ENCODE data around the gene NEUROG3.

Gene NEUROG3

GRCh38 chr10:69554611-69555010, 18.6 kb downstream of the NEUROG3 start:
- H3K36me3 ChIP-seq, result no peaks in the 10 kb centered on the region
- H3K27me3 ChIP-seq, result peaks cover 7% of the 10 kb centered on the region; the same call in 1 of the 2 replicates
- H3K4me1 ChIP-seq, result no peaks in the 10 kb centered on the region
- no peak overlapping the region for H3K4me3 ChIP-seq (ENCODE audit: low read depth, low read length)
- no peak for DNase-seq
- TF ChIP-seq CTCF (IDR thresholded peaks at IDR 0.05; ENCODE audit: low read depth, low read length), result no peak
- no peaks in the 10 kb centered on the region for H3K9me3 ChIP-seq

GRCh38 chr10:69553328-69553727, 19.9 kb downstream of the NEUROG3 start:
- TF ChIP-seq CTCF (IDR thresholded peaks at IDR 0.05; ENCODE audit: low read depth, low read length), result no peak
- H3K9me3 ChIP-seq, result no peaks in the 10 kb centered on the region
- DNase-seq, result no peak
- H3K27me3 ChIP-seq, result peaks cover 7% of the 10 kb centered on the region; the same call in 1 of the 2 replicates
- H3K36me3 ChIP-seq, result no peaks in the 10 kb centered on the region
- H3K4me3 ChIP-seq (ENCODE audit: low read depth, low read length), result no peak overlapping the region
- no peaks in the 10 kb centered on the region for H3K4me1 ChIP-seq

DNA sequence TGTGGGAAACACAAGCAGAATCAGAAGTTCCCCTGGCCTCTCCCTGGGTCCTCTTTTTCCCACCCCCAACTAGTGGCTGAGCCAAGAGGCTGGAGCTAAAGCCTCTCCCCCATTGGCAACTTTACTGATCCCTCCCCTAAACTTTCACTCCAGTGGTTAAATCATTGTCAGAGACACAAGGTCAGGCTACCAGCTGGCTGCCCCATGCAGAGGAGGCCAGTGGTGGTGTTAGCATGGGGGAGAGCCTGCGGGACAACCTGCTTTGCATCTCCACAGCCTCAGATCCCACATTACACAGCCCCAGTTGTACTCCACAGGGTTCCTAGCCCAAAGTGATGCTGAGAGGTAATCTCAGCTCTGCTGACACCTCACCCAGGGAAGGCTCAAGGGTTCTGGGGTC, 21.0 kb downstream of the NEUROG3 start:
- H3K36me3 ChIP-seq, result no peaks in the 10 kb centered on the region
- H3K4me3 ChIP-seq (ENCODE audit: low read depth, low read length), result no peak overlapping the region

DNA sequence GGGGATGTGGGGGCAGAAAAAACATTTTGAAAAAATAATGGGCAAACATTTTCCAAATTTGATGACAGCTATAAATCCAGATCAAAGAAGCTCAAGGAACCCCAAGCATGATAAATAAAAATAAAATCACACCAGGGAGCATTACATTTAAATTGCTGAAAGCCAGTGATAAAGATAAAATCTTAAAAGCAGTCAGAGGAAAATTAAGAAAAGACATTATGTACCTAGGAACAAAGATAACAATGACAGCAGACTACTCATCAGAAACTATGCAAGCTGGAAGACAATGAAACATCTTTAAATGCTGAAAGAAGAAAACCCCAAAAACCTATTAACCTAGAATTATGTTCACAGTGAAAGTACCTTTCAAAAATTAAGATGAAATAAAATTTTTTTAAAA, 23.3 kb downstream of the NEUROG3 start:
- Histone ChIP-seq H3K4me1 (no peaks in the 10 kb centered on the region), H3K27me3 (peaks cover 7% of the 10 kb centered on the region; the same call in 1 of the 2 replicates), H3K36me3 (no peaks in the 10 kb centered on the region), H3K9me3 (no peaks in the 10 kb centered on the region), H3K4me3 (ENCODE audit: low read depth, low read length) (no peak overlapping the region)
- TF ChIP-seq CTCF (IDR thresholded peaks at IDR 0.05; ENCODE audit: low read depth, low read length), result no peak
- DNase-seq, result no peak

More for the DNA sequence above, 21.0 kb downstream of the NEUROG3 start:
- Histone ChIP-seq H3K9me3 (no peaks in the 10 kb centered on the region), H3K4me1 (no peaks in the 10 kb centered on the region), H3K27me3 (peaks cover 7% of the 10 kb centered on the region; the same call in 1 of the 2 replicates)
- no peak for DNase-seq
- no peak for TF ChIP-seq CTCF (IDR thresholded peaks at IDR 0.05; ENCODE audit: low read depth, low read length)

DNA sequence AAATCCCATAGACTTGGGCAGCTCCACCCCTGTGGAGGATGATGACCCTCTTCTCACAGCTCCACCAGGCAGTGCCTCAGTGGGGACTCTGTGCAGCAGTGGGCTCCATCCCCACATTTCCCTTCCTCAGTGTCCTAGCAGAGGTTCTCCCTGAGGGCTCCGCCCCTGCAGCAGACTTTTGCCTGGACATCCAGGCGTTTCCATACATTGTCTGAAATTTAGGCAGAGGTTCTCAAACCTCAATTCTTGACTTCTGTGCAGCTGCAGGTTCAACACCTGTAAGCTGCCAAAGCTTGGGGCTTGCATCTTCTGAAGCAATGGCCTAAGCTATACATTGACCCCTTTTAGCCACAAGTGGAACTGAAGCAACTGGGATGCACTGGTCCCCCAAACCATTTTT, 31.8 kb downstream of the NEUROG3 start:
- peaks cover 4% of the 10 kb centered on the region; the same call in 1 of the 2 replicates for H3K9me3 ChIP-seq
- no peaks in the 10 kb centered on the region for H3K4me1 ChIP-seq
- TF ChIP-seq CTCF (IDR thresholded peaks at IDR 0.05; ENCODE audit: low read depth, low read length), result no peak
- no peaks in the 10 kb centered on the region for H3K27me3 ChIP-seq
- no peak for DNase-seq
- no peak overlapping the region for H3K4me3 ChIP-seq (ENCODE audit: low read depth, low read length)
- no peaks in the 10 kb centered on the region for H3K36me3 ChIP-seq

DNA sequence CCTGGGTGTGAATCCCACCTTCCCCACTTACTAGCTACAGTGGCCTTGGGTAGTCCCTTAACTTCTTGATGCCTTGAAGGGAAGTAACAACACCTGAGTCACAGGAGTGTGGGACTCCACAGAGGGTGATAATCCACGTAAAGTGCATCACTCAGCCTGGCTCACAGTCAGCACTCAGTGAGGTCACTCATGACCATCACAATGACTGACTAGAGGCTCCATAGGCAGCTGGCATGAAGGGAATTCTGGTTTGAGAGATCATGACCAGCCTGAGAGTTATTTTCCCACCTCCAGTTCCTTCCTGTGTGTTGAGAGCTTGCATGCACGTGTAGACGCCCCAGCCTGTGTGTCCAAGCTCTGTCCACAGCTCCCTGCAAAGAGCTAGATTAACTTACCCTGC, 34.8 kb downstream of the NEUROG3 start:
- H3K9me3 ChIP-seq, result peaks cover 4% of the 10 kb centered on the region; the same call in 1 of the 2 replicates
- no peaks in the 10 kb centered on the region for H3K36me3 ChIP-seq
- H3K4me3 ChIP-seq (ENCODE audit: low read depth, low read length), result no peak overlapping the region
- TF ChIP-seq CTCF (IDR thresholded peaks at IDR 0.05; ENCODE audit: low read depth, low read length), result no peak
- DNase-seq, result no peak
- no peaks in the 10 kb centered on the region for H3K27me3 ChIP-seq
- no peaks in the 10 kb centered on the region for H3K4me1 ChIP-seq

All from BE2C (cell line).